Measurements from ENCODE around the gene STARD13. TPM values are rescaled to one million over a fixed set of nuclear protein-coding genes. Genes with fewer than 3 reads are reported as not detected.

STARD13 gene
- total RNA-seq, 1 experiment from 2014 or later: 4.1 TPM

DNA sequence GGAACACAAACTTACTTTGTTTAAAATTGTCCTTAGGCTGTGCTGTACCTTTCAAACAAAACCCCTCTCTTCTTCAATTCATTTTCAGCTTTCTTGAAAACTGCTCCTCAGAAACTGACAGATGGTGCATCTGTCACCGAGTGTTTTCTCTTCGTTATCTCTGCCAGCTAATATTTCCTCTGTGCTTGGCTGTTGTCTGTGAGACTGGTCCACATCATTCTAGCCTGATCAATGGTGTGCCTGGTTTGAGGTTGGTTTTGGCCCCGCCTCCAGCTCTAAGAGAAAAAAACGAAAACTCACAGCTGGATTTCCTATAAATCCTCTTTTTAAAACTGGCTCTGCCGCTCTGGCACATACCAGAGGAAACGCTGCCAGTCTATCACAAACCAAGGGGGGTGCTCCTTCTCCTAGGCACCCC is 79.7 kb downstream of the STARD13 start:
- DNase-seq (ENCODE audit: low read depth, low spot score): no peak
- no peak overlapping the region for H3K9ac ChIP-seq (ENCODE audit: low read length)
- RAD21 ChIA-PET (ENCODE audit: low non-redundant PET in 1 of 2, low total read pairs in 2 of 2, uncharacterized antibody in 2 of 2, unreplicated experiment in 2 of 2): no interaction called here
- BruUV-seq (replicated peaks): no TSS peak
- POLR2A ChIA-PET: no interaction called here
- no peak overlapping the region for H3K4me2 ChIP-seq (ENCODE audit: low read length)
- intact Hi-C loops (cut with micrococcal nuclease): no loop called here
- H3K79me2 ChIP-seq (ENCODE audit: insufficient read depth, low read length): no peaks in the 10 kb centered on the region
- H4K20me1 ChIP-seq (ENCODE audit: insufficient read depth): no peaks in the 10 kb centered on the region
- CTCF ChIA-PET: no interaction called here
- TF ChIP-seq CBX3 (IDR thresholded peaks at IDR 0.05; ENCODE audit: low read depth): no peak
- no peak for TF ChIP-seq POLR2AphosphoS5 (IDR thresholded peaks at IDR 0.05; ENCODE audit: low read depth, low read length)
- TF ChIP-seq SRF (IDR thresholded peaks at IDR 0.05; ENCODE audit: low read depth): no peak
- no peak for TF ChIP-seq EZH2phosphoT487 (IDR thresholded peaks at IDR 0.05; ENCODE audit: borderline replicate concordance)
- TF ChIP-seq TCF7L2 (IDR thresholded peaks at IDR 0.05; ENCODE audit: borderline replicate concordance, extremely low read depth, insufficient read depth, insufficient read length): no peak
- TF ChIP-seq SIN3A (IDR thresholded peaks at IDR 0.05; ENCODE audit: low read depth): no peak
- no peak for TF ChIP-seq ZNF274 (IDR thresholded peaks at IDR 0.05; ENCODE audit: low read depth, low read length)
- TF ChIP-seq, protein P1, sequence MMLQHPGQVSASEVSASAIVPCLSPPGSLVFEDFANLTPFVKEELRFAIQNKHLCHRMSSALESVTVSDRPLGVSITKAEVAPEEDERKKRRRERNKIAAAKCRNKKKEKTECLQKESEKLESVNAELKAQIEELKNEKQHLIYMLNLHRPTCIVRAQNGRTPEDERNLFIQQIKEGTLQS (IDR thresholded peaks at IDR 0.05): no peak
- TF ChIP-seq SP1 (IDR thresholded peaks at IDR 0.05; ENCODE audit: low read depth): no peak
- ATAC-seq: no peak
- H2AFZ ChIP-seq (ENCODE audit: low read depth, low read length, poor library complexity, severe bottlenecking): no peak overlapping the region
- H3K9me3 ChIP-seq (ENCODE audit: control insufficient read depth in 1 of 2, insufficient read depth in 1 of 2, low read depth in 1 of 2, low read length in 2 of 2): no peaks in the 10 kb centered on the region
- no peak overlapping the region for H3K4me3 ChIP-seq (replicated peaks in 1 of 2; ENCODE audit: low read depth in 1 of 2, low read length in 2 of 2)
- no peaks in the 10 kb centered on the region for H3K36me3 ChIP-seq (ENCODE audit: control insufficient read depth in 1 of 2, insufficient read depth in 2 of 2, low read length in 2 of 2)
- no peak overlapping the region for H3K27ac ChIP-seq (ENCODE audit: low read depth, low read length)
- no peaks in the 10 kb centered on the region for H3K27me3 ChIP-seq (ENCODE audit: insufficient read depth, low read length)
- H3K4me1 ChIP-seq (ENCODE audit: control insufficient read depth in 1 of 2, insufficient read depth in 2 of 2, low read length in 2 of 2): peaks cover 2 to 10% of the 10 kb centered on the region in 2 experiments; a peak in 2 of 4 replicates
- no peaks in the 10 kb centered on the region for H3K9me2 ChIP-seq (ENCODE audit: insufficient read depth)

DNA sequence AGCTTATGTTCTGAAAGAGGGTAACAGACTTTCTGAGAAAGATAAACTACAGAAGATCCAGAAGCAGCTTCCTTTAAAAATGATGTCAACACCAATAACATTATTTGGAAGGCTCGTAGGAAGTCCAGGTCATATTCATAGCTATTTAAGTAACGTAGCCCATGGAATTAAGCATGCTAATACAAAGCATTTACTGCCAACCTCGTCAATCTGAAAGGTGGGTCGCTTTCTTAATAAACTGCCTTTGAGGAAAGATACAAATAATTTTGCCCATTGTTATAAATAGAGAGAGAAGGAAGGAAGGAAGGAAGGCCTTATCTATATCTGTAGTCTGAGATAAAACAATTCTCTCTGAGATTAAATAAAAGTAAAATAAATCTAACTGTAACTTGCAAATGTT is 80.3 kb downstream of the STARD13 start:
- Histone ChIP-seq H3K36me3 (ENCODE audit: control insufficient read depth in 1 of 2, insufficient read depth in 2 of 2, low read length in 2 of 2) (no peaks in the 10 kb centered on the region), H3K4me3 (replicated peaks in 1 of 2; ENCODE audit: low read depth in 1 of 2, low read length in 2 of 2) (no peak overlapping the region), H3K9me3 (ENCODE audit: control insufficient read depth in 1 of 2, insufficient read depth in 1 of 2, low read depth in 1 of 2, low read length in 2 of 2) (no peaks in the 10 kb centered on the region), H3K9me2 (ENCODE audit: insufficient read depth) (no peaks in the 10 kb centered on the region), H3K9ac (ENCODE audit: low read length) (no peak overlapping the region), H3K79me2 (ENCODE audit: insufficient read depth, low read length) (no peaks in the 10 kb centered on the region), H3K27me3 (ENCODE audit: insufficient read depth, low read length) (no peaks in the 10 kb centered on the region), H4K20me1 (ENCODE audit: insufficient read depth) (no peaks in the 10 kb centered on the region), H3K27ac (ENCODE audit: low read depth, low read length) (no peak overlapping the region), H3K4me1 (ENCODE audit: control insufficient read depth in 1 of 2, insufficient read depth in 2 of 2, low read length in 2 of 2) (peaks cover 2 to 10% of the 10 kb centered on the region in 2 experiments; a peak in 2 of 4 replicates), H2AFZ (ENCODE audit: low read depth, low read length, poor library complexity, severe bottlenecking) (no peak overlapping the region), H3K4me2 (ENCODE audit: low read length) (no peak overlapping the region)
- TF ChIP-seq, protein P2, sequence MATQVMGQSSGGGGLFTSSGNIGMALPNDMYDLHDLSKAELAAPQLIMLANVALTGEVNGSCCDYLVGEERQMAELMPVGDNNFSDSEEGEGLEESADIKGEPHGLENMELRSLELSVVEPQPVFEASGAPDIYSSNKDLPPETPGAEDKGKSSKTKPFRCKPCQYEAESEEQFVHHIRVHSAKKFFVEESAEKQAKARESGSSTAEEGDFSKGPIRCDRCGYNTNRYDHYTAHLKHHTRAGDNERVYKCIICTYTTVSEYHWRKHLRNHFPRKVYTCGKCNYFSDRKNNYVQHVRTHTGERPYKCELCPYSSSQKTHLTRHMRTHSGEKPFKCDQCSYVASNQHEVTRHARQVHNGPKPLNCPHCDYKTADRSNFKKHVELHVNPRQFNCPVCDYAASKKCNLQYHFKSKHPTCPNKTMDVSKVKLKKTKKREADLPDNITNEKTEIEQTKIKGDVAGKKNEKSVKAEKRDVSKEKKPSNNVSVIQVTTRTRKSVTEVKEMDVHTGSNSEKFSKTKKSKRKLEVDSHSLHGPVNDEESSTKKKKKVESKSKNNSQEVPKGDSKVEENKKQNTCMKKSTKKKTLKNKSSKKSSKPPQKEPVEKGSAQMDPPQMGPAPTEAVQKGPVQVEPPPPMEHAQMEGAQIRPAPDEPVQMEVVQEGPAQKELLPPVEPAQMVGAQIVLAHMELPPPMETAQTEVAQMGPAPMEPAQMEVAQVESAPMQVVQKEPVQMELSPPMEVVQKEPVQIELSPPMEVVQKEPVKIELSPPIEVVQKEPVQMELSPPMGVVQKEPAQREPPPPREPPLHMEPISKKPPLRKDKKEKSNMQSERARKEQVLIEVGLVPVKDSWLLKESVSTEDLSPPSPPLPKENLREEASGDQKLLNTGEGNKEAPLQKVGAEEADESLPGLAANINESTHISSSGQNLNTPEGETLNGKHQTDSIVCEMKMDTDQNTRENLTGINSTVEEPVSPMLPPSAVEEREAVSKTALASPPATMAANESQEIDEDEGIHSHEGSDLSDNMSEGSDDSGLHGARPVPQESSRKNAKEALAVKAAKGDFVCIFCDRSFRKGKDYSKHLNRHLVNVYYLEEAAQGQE (IDR thresholded peaks at IDR 0.05; ENCODE audit: low read depth): no peak
- TF ChIP-seq JUND (IDR thresholded peaks at IDR 0.05): no peak
- TF ChIP-seq ZFX (IDR thresholded peaks at IDR 0.05): no peak
- no peak for TF ChIP-seq CEBPB (IDR thresholded peaks at IDR 0.05; ENCODE audit: low read depth)
- no peak for TF ChIP-seq RAD21 (IDR thresholded peaks at IDR 0.05; ENCODE audit: low read depth)
- no peak for TF ChIP-seq POLR2AphosphoS5 (IDR thresholded peaks at IDR 0.05; ENCODE audit: low read depth, low read length)
- TF ChIP-seq ZNF274 (IDR thresholded peaks at IDR 0.05; ENCODE audit: low read depth, low read length): no peak
- TF ChIP-seq EZH2phosphoT487 (IDR thresholded peaks at IDR 0.05; ENCODE audit: borderline replicate concordance): no peak
- TF ChIP-seq, protein P1 (IDR thresholded peaks at IDR 0.05): no peak
- TF ChIP-seq SRF (IDR thresholded peaks at IDR 0.05; ENCODE audit: low read depth): no peak
- TF ChIP-seq, protein P3, sequence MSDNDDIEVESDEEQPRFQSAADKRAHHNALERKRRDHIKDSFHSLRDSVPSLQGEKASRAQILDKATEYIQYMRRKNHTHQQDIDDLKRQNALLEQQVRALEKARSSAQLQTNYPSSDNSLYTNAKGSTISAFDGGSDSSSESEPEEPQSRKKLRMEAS (IDR thresholded peaks at IDR 0.05): no peak
- TF ChIP-seq YY1 (IDR thresholded peaks at IDR 0.05; ENCODE audit: extremely low read depth, insufficient replicate concordance, low read depth, low read length): no peak
- POLR2A ChIA-PET: no interaction called here
- CTCF ChIA-PET: no interaction called here
- RAD21 ChIA-PET (ENCODE audit: low non-redundant PET in 1 of 2, low total read pairs in 2 of 2, uncharacterized antibody in 2 of 2, unreplicated experiment in 2 of 2): no interaction called here
- DNase-seq (ENCODE audit: low read depth, low spot score): no peak
- no peak for ATAC-seq
- intact Hi-C loops (cut with micrococcal nuclease): no loop called here
- no TSS peak for BruUV-seq (replicated peaks)
